ENCODE data around the gene ATOSB. TPM values are rescaled to one million over a fixed set of nuclear protein-coding genes. Genes with fewer than 3 reads are reported as not detected.

The ATOSB gene
- total RNA-seq, 1 experiment from 2014 or later = 13.9 TPM

DNA sequence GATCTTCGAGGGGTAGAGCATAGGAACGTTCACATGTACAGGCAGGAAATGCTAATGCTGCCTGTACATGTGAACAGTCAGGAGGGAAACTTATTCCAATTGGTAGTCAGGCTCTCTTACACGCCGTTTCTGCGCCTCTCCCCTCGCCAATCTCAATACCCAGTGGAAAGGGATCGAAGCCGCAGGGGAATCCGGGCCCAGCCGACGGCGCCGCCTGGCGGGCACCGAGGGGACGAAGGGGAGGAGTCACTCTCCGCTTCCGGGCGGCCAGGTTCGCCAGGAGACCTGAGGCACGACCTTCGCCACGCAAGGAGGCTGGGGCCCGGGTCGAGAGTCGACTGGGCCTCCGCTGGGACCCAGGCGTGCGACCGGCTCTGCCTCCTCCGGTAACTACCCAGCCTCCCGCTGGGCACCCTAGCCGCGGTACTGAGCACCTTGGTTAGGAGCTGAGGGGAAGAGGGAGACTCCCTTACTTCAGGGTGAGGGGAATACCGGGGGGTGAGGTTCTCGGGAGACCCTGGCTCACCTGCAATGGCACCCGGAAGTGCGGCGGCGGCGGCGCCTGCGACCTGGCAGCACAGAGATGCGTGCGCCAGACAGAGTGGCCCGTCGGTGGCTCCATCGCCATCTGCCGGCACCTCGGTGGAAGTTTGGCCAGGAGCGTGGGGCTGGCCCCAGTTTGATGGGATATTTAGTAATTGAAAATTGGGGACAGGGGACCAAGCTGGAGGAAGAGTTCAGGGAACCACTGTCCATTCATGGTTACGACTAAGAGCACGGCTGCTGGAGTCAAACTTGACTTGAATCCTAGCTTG is 19.4 kb downstream of the ATOSB start, which contains the start of gene PIGO:
PIGO (minus strand) TSS at position 557 of the 815 bp plus-strand sequence. CDS start 1,026 bp downstream, outside the sequence.
- DNase-seq (ENCODE audit: low read depth) = peak; percentile 85

DNA sequence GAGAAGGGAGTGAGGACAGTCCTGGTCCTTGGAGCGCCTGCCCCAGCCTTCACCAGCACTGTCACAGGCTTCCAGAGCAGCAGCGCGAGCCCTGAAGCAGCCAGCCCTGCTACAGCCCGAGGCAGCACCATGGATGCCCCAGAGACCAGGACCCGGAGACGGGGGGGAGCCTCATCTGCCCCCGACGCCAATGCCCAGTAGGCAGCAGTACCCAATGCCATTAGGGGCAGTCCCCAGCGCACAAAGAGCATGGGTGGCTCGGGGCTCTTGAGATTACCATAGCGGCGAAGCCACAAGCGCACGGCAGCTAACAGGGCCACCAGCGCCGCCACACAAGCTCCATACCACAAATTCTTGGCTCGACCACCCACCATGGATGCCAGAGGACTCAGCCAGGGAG is 24.1 kb downstream of the ATOSB start:
- DNase-seq (ENCODE audit: low read depth) = no peak

DNA sequence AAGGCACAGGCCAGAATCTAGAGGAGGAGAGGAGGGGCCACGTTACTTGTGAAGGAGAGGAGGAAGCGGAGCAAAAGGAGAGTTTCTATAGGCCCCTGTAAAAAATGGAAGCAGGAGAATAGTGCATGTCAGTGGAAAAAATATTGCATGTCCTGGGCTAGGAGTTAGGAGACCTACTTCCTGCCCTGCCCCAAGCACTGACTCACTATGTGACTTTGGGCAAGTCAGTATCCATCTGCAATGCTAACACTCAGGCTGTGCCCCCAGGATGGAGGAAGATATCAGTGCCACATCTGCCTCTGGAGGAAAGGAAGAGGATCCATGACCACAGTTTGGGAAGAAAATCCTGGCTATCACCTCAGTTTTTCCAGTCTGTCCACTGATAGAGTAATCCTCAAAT is 26.2 kb downstream of the ATOSB start:
- DNase-seq (ENCODE audit: low read depth) = no peak

DNA sequence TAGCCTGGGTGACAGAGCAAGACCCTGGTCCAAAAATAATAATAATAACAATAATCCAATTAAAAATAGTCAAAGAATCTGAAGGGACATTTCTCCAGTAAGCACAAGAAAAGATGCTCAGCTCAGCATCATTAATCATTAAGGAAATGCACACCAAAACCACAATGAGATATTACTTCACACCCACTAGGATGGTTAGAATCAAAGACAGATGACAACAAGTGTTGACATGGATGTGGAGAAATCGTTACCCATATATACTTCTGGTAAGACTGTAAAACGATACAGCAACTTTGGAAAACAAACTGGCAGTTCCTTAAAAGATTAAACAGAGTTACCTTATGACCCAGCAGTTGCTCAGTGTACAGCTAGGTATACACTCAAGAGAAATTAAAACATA is 30.6 kb downstream of the ATOSB start:
- no peak for DNase-seq (ENCODE audit: low read depth)

DNA sequence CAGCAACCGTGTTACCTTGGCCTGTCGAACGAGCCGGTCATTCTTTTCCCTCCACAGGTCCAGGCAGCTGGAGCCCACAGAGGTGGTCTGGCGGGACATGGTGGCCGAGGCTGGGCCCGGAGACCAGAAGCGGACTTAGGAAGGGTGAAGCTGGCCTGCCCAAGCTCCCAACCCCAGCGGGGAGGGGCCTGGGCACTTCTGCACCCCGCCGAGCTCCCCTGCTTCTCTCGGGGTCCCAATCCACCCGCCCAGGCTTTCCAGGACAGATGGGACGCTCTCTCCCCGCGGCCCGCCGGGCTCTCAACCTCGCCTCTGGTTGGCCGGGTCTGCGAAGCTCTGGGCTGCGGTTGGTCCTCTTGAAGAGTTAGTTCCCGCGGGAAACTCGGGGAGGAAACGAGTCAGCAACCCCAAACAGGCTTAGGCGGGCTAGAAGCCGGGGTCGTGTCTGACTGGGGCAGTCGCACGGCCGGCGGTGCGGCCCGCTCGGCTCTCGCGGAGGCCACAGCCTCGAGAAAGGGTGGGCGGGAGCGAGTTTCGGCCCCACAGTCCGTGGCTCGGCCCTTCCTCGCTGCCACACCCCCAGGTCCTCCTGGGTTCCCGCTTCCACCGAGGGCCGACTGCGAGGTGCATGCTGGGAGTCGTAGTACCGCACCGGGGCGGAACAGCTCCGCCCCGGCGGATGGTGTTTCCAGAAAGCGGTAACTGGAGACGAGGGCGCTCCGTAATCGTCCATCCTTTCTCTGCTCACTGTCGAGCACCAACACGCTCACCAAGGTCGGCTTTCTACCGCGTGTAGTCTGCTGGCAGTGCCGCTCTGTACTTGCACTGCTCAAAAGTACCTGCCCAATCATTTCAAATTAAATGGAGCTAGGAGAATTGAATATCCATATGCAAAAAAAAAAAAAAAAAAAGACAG is 36.0 kb downstream of the ATOSB start, which contains the start of gene FANCG:
FANCG (minus strand) TSS at position 517 of the 916 bp plus-strand sequence; CDS start at position 99, 418 bp downstream.
- peak; percentile 93 for DNase-seq (ENCODE audit: low read depth)

DNA sequence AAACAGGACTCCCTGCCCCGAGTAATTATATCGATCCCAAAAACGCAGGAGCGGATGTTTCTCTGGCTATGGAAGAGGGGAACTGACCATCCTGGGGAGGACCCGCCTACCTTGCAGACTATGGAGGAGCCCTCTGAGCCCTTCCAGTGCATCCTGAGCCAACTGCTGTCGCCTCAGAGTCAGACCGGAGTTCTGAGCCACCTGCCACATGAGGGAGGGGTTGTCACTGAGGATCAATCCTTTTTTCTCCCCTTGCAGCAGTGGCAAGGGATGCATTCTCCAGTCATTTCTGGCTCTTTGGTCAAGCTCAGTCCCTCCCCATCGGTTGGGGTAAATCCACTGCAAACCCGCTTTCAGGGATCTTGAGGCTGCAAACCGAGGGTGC is 36.6 kb downstream of the ATOSB start:
- DNase-seq (ENCODE audit: low read depth) = no peak

DNA sequence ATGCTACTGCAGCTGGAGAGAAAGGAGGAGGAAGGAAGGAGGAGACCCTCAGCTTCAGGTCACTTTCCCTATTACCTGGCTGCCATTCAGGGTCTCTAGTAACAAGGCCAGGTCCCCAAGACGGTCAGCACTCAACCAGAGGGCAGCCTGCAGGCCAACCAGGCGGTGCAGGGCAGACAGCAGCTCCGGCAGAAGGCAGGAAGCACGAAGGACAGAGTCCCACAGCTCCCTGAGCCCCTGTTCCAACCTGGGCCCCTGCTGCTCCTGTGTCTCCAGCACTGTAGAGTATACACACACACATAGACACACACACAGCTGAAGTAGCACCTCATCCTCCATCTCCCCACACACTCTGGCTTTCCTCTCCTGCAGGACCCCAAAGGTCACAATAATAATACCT is 37.6 kb downstream of the ATOSB start:
- DNase-seq (ENCODE audit: low read depth) = no peak

DNA sequence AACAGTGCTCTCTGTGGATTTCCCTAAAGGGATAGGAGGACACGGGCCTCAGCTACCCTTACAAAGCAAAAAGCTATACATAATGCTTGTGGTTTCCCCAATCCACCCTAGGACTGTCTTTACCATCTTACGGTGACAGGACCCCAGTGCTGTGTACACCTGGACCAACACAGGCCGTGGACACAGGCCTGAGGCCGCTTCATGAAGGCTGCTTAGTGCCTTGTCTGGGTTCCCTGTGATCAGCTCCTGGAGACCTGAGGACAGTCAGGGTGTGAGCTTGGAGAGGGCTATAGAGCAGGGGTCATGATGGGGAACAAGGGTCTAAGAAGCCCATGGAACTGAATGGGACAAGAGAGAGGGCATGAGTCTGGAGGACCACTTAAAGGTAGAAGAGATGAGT is 38.8 kb downstream of the ATOSB start:
- no peak for DNase-seq (ENCODE audit: low read depth)

DNA sequence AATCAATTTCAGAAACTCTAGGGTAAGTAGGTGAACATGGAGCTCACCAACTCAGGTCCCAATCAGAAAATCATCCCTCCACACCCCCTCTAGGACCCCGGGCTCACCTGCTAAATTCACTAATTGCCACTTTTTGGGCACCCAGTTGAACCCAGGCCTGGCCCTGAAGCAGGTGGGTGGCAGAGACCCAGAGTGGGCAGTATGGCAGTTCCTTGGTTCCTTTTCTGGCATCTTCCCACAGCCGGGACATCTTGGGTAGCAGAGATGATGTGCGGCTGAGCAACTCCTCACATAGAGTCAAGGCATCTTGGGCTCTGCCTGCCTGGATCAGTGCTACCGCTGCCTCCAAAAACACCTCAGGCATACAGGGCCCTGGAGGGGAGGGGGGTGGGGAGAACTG is 40.3 kb downstream of the ATOSB start:
- DNase-seq (ENCODE audit: low read depth) = no peak

DNA sequence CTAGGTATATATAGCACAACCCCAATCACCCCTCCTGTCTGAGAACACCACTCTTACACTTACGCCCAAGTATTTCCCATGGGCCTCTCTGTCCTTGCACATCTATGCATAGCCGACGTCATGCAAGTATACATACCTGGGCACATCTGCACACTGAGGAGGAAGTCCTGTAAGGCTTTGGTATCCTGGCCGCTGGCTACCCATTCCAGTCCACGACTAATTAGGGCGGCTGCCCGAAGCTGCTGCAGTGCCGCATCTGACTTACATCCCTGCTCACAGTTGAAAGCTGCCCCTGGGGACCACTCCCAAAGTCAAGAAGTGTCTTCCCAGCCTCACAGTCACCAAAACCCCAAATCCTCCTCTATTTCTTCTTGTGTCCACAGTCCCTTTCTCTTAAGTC is 40.9 kb downstream of the ATOSB start:
- no peak for DNase-seq (ENCODE audit: low read depth)

DNA sequence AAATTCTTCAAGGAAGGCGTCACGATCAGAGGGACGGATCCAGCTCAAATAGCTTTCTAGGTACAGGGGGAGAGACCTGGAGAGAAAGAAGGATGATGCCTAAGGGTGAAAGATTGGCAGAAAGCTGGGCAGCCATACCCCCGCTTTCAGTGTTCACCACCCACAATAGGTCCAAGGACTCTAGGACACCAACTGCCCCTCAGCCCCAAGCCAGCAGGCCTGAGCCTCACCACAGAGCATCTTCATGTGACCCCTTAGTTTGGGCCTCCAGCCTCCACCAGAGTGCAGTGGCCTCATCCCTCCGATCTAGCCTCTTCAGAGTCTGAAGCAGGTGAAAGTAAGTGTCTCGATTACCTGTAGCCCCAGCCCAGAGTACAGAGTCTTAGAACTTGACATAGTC is 41.5 kb downstream of the ATOSB start:
- no peak for DNase-seq (ENCODE audit: low read depth)

DNA sequence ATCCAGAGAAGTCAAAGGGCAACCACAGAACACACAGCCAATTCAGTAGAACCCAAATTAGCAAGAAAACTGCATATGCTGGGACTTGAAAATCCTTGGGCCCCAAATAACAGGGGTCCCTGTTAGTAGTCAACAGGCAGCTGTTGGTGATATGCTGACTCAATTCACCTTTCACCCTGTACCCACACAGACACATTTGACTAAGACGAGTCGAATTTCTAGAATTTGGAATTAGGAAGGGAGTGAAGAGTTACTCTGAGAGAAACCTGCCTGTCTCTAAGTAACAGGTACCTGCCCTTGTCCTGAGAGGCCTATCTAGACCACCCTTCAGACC is 42.4 kb downstream of the ATOSB start:
- no peak for DNase-seq (ENCODE audit: low read depth)

DNA sequence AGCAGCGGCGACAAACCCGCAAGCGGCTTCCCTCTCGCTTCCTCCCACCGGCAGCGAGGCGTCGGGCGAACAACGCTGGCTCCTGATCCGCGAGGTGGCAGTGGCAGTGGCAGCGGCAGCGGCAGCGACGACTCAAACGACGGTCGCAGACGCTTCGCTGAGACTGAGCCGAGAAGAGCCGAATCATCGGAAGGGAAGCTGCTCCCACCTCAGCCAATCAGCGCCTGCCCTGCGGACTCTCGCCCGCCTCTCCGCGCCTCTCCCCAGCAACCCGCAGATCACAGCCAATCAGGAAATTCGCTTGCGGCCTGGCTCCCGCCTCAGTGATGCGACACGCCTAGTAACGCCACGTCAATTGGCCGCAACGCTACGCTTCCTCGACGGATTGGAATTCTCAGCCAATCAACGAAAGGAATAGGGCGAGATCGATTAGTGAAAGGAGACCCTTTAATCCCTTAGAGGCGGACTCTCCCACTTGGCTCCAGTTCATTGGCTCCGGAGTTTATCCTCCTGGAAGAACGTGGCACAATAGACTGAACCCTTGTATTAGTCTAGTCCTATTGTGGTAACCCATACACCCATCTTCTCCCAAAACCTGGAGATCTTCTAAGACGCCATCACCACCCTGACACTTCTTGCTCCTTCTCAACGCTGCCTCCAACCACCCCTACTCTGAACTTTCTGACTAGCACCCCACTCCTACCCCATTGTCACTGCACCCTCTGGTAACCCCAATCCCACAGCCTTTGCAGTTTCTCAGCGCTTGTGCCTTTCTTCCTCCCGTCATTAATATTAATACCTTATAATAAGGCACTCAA is 43.0 kb downstream of the ATOSB start, which contains the start of gene VCP:
VCP (minus strand) TSS at position 165 of the 818 bp plus-strand sequence. CDS start 272 bp downstream, outside the sequence.
- peak; percentile 99 for DNase-seq (ENCODE audit: low read depth)

DNA sequence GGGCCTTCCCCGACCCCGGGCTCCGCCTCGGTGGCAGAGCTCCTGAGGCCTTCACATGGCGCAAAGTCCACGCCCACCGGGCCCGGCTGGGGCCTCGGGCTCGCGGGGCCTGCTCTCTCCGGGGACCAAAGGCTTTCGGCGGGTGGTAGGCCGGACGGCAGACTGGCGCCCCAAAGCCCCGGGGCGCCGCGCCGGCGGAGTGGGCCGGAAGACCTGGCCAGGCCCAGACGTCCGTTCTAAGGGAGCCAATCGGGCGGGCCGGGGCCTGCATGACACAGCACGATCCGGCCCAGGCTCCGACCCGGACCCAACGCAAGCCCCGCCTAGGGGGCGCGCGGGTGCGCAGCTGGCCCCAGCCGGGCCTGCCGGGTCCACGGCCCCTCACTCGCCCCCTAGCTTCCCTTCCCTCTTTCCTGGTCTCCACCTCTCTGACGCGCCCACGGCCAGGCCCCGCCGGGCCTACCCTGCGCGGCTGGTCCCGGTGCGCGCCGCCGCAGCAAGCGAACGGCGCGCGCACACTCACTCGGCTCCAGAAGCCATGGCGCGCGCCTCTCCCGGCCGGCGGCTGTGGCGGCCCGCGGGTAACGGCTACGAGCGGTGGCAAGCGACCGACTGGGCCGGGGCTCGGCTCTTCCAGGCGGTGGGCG is 43.7 kb downstream of the ATOSB start:
- peak; percentile 91 for DNase-seq (ENCODE audit: low read depth)

DNA sequence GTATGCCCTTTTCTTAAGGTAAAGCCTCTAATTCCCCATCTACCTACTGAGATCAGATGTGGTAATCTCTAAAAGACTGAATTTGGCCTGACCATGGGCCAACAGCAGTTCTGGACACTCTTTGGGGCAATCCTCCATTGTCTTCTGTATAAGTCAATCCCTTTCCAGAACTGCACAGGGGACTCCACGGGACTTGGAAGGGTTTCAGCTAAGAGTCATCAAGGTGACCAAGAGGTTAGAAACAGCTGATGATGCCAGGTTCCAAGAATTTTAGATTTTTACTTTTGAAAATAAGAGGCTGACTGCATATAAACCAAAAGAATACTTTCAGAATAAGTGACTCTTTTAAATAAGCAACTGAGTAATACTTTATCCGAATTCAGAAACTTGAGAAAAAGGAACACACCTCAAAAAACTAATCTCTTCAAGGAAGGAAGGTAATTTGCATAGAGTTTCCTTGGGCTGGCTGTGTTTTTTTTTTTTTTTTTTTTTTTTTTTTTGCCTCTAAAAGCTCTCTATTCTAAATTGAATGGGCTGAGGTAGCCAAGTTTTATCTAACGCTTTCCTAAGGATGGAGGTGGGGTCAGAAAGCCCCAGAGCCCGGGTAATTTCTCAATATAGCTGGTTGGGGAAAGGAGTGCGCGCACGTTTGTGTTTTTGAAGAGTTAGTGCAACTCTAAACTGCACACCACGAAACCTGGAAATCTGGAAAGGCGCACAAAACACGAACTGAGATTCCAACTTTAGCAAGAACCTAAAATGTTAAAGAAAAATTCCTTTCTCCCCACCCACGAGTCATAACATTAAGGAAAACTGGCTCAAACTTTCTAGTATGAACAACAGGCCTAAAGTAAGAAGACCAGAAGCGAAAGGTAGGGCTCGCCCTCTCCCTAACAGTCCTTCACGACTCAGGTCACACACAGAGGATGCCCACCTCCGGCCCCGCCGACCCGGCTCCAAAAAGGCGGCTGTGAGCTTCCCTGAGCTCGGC is 44.5 kb downstream of the ATOSB start:
- no peak for DNase-seq (ENCODE audit: low read depth)

DNA sequence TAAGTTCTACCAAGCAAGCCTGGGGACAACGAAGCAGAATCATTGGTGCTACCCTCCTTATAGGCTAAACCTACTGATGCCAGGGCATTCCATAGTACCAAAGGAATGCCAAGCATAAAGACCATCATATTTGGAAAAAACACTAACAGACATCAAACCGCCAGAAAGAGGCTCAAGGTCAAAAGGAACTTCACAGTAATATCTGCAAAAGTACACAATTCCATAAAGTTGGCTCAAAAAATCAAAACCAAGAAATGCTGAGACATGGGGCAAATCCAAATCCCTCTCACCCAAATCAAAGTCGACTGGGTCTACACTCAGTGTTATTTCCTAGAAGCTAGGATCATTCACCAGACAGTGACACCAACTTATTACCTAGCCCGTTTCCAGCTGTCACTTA is 46.6 kb downstream of the ATOSB start:
- DNase-seq (ENCODE audit: low read depth) = no peak

DNA sequence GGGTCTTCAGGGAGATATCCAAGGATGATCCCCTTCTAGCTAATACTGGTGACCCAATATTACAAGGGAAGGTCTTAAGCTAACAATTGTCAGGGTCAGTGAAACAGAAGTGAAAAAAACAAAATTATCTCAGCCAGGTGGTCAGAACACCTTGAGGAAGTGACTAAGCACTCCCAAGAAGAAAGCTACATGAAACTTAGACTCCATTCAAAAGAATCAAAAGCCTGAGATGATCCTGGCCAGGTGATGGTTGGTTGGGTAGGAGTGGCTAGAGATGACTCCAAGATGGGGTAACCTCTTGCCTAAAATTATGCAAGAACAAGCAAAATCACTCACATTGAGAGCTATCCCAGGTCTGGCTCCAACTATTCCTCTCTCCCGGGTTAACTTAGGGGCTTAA is 48.6 kb downstream of the ATOSB start:
- DNase-seq (ENCODE audit: low read depth) = no peak

DNA sequence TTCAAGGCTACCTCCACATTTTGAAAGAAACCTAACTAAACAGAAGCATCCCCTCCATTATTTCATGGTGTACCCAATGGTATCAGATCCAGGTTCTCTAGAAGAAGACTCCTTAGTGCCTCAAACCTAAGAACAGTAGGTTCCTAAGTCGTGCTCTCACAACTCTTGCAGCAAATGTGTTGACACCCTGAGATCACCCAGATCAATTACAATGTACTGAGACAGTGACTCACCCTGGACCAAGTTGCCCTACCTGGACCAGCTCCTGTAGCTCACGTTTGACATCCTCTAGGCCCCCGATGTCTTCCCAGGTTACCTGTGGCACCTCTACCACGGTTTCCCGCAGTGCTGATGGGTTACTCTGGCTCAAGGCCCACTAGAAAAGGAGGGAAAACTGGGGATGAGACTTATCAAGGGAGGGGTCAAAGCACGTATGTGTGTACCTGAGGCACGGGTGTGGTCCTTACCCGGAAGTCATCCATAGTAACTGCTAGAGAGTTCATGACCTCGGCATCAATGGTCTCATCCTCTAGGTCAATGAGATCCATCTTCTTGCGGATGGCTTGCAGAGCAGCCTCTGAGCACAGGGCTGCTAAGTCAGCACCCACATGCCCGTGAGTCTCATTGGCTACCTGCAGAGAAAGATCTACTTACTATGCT is 55.0 kb downstream of the ATOSB start:
- DNase-seq (ENCODE audit: low read depth) = no peak

DNA sequence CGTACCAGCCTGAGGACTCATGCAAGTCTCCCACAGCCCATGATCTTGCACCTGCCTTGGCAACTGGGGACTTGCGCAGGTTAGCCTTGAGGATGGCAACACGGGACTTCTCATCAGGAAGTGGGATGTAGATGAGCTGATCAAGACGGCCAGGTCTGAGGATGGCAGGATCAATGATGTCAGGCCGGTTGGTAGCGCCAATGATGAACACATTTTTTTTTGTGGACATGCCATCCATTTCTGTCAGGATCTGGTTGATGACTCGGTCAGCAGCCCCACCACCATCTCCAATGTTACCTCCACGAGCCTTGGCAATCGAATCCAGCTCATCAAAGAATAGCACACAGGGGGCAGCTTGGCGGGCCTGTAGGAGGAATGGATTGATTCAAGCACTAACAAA is 56.2 kb downstream of the ATOSB start:
- no peak for DNase-seq (ENCODE audit: low read depth)
